Cardiac septum (tissue), 1 donor: ENCODE measurements around the gene ERGIC3. TPM values are rescaled to one million over a fixed set of nuclear protein-coding genes. Genes with fewer than 3 reads are reported as not detected.
"Not testable (repeated sequence)": the region's sequence is repeated elsewhere in the genome, so short reads cannot be mapped to it uniquely, and the experiment has no call there.

ENCODE experiments used
- DNase-seq: peaks from one replicate; pipeline ENCODE4 v3.0.0-alpha.2; 2020; ENCODE audit warnings: low spot score
- intact Hi-C: fragments of 100-400 bp; cut with DNase I; formaldehyde crosslinking; loops from one replicate; pipeline ENCODE4 v1.14.0; 2022
- total RNA-seq: library from RNA; stranded (reverse); fragmentation: NEBNext Ultra II Directional; extraction: Animal tissue kit (Norgen Biotek cat#: 25700); gene quantifications from one replicate; pipeline ENCODE4 v1.2.1, GENCODE V29; 2021
- donor health status: DM: no; HTN: no; CAD: no.

Gene ERGIC3
- total RNA-seq, 1 donor from 2014 or later = 91.2 TPM

DNA sequence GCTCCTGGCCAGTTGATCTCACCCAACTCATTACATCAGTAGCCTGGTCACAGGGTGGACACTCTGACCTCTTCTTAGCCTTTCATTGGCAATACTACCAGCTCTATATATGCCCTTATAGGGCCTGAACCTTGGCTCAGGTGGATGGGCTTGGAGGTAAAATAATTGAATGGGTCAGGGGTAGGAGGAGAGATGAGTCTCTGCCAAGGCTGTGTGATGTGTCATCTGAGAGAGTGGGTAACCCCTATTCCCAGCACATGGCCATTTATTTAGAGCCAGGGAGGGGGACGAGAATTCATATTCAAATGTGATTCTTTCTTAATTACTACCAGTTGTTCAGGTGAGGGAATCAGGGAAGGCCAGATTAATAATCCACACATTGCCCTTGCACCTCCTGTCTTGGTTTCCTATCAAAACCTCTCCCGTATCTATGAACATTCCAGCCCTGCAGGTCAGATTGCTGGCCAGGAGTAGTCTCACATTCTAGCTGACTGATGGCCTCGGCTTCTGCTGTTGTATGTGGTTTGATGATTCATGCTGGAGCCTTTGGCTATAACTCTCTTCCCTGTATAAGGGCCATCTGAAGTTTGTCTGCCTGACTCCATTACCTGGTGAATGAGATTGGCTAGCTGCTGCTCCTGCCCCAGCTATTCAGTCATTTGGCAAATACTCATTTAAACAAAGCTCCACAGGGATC is 25.8 kb upstream of the ERGIC3 start:
- intact Hi-C loops = no loop called here
- DNase-seq = no peak

DNA sequence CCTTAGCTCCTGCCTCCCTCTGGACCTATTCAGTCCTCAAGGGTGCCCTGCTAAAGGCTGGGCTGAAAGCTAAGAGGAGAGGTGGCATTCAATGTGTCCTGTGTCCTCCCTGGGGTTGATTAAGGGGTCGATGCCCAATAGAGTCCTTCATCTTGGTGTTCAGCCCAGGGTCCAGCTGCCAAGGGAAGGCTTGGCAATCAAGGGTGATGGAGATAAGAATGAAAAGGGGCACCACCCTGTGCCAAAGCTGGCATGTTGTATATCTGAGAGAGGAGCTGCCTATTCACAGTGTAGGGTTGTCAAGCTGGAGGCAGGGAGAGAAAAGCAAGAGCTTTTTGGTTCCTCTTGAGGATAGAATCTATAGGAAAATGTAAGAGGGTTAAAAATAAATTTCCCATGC is 24.8 kb upstream of the ERGIC3 start:
- DNase-seq = no peak
- intact Hi-C loops = no loop called here

DNA sequence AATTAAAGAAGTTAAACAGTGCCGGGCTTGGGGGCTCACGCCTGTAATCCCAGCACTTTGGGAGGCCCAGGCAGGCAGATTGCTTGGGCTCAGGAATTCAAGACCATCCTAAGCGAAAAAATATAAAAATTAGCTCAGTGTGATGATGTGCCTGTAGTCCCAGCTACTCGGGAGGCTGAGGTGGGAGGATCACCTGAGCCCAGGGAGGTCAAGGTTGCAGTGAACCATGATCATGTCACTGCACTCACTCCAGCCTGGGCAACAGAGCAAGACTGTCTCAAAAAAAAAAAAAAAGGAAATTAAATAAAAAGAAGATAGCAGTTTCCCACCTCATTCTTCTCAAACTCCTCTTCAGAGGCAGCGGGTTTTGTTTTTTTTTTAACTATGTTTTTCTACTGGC is 24.1 kb upstream of the ERGIC3 start:
- intact Hi-C loops, DNase-seq: not testable (repeated sequence)

- no peak for DNase-seq
- intact Hi-C loops = no loop called here
These were observed 22.9 kb upstream of the ERGIC3 start for GRCh38 chr20:35518955-35519354.

DNA sequence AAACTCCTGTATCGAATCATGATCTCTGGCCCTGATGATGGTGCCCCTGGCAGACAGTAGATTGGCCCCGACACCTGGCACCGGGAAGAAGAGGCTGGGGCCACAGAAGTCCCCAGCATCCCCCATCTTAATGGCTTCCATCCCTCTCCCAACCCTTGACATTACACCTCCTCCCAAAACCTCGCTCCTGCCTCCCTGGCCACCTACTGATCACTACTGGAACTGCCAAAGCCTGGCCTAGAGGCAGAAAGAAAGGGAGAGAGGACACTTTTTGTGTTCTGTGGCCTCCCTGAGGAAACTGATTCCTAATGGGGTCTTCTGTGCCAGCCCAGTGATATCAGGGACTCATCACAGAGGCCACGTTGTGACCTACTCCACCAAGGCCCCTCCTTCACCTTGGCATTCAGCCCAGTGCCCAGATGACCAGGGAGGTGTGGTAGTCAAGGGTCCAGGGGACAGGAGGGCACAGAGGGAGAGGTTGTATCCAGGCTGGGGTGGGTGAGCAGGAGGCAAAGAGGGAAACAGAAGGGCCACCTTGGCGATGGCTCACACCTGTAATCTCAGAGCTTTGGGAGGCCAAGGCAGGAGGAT is 18.5 kb upstream of the ERGIC3 start:
- intact Hi-C loops = no loop called here

GRCh38 chr20:35525639-35526038 is 16.2 kb upstream of the ERGIC3 start:
- intact Hi-C loops = no loop called here
- no peak for DNase-seq

More for the DNA sequence above, 18.5 kb upstream of the ERGIC3 start:
- DNase-seq = no peak

GRCh38 chr20:35527122-35527769 is 14.6 kb upstream of the ERGIC3 start:
- no peak for DNase-seq
- intact Hi-C loops = no loop called here

GRCh38 chr20:35529552-35529951 is 12.3 kb upstream of the ERGIC3 start, which contains the start of gene C20orf173:
Gene C20orf173 (minus strand): TSS chr20:35529652. CDS start chr20:35529373, 279 bp downstream.
- intact Hi-C loops = no loop called here
- no peak for DNase-seq

- DNase-seq = no peak
- intact Hi-C loops = loop anchor here (5.0 kb wide), 1 partner anchor 78 kb away; the partner anchor contains the start of gene SPAG4
These were observed 2.1 kb upstream of the ERGIC3 start for GRCh38 chr20:35539756-35540212.

- intact Hi-C loops = loop anchor here (5.0 kb wide), 1 partner anchor 76 kb away; the partner anchor contains the start of gene SPAG4
- DNase-seq = no peak
These were observed 628 bp upstream of the ERGIC3 start for GRCh38 chr20:35541118-35541782.

DNA sequence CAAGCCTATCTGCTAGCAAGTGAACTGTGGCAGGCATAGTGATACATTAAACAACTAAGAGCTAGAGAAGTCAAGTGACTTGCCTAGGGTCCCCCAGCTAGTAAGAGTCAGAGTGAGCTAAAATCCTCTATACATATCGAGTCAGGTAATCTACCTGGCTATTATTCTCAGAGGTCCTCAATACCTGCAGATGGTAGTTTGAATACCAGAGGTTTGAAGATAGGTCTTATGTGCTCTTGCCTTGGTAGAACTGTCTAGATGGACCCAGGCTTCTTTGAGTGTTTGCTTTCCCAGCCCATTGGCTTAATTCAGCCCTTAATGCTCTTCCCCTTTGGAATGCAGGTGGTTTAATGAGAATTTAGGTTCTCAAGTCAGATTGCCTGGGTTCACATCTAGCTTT is 1.1 kb downstream of the ERGIC3 start:
- DNase-seq = no peak
- intact Hi-C loops = loop anchor here (5.0 kb wide), 1 partner anchor 74 kb away; the partner anchor contains the start of gene SPAG4

DNA sequence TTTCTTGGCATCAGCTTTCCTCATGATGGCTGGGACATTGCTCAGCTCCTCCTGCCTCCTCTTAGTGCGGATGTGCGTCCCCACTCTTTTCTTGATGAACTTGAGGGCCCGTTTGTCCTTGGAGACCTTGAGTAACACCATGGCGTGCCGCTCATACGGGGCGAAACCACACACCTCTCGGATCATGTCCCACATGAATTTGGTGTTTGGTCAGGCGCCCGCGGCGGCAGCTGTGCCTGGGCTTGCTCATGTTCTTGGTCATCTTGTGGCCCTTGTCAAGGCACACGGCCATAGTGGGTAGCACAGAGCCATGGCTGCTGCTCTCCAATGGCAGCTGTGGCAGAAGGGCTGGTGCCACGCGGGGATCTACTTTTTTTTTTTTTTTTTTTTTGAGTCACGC is 2.6 kb downstream of the ERGIC3 start:
- intact Hi-C loops = loop anchor here (5.0 kb wide), 1 partner anchor 73 kb away; the partner anchor contains the start of gene SPAG4

GRCh38 chr20:35544941-35545340 is 3.1 kb downstream of the ERGIC3 start:
- not testable (repeated sequence) for DNase-seq
- intact Hi-C loops = loop anchor here (5.0 kb wide), 1 partner anchor 72 kb away; the partner anchor contains the start of gene SPAG4

More for the DNA sequence above, 2.6 kb downstream of the ERGIC3 start:
- no peak for DNase-seq

DNA sequence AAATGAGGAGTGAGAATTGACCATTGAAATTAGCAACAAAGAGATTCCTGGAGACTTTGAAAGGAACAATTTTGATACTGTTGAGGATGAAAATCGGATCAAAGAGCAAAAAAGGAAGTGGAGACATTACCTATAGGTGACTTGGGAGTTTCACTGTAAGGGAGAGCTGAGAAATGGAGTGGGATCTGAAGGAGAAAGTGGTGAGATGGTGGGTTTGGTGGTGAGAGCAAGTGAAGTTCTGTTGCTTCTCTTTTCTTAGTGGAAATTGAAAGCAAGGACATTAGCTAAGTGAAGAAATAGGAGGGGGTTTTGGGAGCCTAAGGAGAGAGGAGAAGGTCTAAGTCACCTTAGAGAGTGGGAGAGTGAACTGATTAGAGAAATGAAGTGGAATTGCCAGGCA is 4.2 kb downstream of the ERGIC3 start:
- no peak for DNase-seq
- intact Hi-C loops = no loop called here

GRCh38 chr20:35547329-35547728 is 5.5 kb downstream of the ERGIC3 start:
- intact Hi-C loops = no loop called here

DNA sequence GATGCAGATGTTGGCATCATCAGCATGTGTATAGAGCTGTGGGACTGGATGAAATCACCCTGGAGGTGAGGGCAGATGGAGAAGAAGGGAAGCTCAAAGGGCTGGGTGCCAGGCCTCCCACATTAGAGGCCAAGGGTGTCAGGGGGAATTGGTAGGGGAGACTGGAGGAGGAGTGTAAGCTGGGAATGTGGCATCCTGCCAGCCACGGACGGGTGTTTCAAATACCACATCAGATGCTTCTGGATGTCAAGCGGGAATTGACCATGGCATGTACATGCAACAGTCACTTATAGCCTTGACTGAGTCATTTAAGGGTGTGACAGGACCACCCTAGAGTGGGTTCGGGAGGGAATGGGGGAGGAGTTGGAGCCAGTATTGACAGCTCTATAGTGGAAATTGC is 9.6 kb downstream of the ERGIC3 start:
- DNase-seq = no peak
- intact Hi-C loops = no loop called here

More at GRCh38 chr20:35547329-35547728, 5.5 kb downstream of the ERGIC3 start:
- DNase-seq = no peak

DNA sequence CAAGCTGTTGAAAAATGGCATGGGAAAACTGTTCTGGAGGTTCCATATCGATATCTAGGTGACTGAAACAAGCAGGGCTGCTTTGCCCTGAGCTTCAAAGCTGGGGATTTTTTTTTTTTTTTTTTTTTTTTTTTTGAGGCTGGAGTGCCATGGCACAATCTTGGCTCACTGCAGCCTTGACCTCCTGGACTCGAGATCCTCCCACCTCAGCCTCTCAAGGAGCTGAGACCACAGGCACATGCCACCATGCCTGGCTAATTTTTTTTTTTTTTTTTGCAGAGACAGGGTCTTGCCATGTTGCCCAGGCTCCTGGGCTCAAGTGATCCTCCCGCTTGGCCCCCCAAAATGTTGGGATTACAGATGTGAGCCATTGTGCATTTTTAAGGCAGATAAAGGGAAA is 11.0 kb downstream of the ERGIC3 start:
- DNase-seq = no peak
- intact Hi-C loops = no loop called here

DNA sequence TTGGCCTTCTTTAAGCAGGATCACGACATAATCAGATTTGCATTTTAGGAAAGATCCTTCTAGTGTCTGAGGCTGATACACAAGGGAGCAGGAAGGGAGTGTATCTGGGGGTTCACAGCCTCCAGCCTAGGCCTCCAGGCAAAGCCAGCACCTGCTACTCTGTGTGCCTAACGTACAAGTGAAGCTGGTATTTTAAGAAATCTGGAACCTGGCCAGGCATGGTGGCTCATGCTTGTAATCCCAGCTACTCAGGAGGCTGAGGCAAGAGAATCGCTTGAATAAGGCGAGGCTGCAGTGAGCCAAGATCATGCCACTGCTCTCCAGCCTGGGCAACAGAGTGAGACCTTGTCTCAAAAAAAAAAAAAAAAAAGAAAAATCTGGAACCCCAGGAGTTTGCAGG is 13.6 kb downstream of the ERGIC3 start:
- intact Hi-C loops, DNase-seq: not testable (repeated sequence)

DNA sequence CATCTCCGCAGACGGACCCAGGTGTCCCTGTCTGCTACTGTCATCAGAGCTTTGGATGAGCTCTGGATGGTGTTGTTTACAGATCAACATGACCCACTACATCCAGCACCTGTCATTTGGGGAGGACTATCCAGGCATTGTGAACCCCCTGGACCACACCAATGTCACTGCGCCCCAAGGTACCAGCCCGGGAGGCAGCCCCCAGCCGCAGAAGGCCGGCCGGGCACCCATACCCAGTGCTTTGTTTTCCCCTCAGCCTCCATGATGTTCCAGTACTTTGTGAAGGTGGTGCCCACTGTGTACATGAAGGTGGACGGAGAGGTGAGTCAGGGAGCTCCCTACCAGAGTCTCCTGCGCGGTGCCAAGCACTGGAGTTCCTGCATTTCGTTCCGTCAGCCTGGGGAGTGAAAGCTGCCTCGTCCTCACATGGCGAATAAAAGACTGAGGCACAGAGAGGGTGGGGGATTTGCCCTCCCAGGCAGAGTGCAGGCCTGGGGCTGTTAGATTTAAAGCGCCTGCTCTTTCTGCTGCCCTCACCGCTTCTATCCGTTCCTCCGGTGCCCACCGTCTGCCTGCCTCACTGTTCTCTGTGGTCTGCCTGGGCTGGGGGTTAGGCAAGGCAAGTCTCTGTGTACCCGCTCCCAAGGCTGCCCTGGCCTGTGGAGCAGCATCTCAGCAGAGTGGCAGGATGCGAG is 14.2 kb downstream of the ERGIC3 start:
- intact Hi-C loops = no loop called here
- no peak for DNase-seq
